ENCODE results near the gene GLIS2.

GLIS2 gene

DNA sequence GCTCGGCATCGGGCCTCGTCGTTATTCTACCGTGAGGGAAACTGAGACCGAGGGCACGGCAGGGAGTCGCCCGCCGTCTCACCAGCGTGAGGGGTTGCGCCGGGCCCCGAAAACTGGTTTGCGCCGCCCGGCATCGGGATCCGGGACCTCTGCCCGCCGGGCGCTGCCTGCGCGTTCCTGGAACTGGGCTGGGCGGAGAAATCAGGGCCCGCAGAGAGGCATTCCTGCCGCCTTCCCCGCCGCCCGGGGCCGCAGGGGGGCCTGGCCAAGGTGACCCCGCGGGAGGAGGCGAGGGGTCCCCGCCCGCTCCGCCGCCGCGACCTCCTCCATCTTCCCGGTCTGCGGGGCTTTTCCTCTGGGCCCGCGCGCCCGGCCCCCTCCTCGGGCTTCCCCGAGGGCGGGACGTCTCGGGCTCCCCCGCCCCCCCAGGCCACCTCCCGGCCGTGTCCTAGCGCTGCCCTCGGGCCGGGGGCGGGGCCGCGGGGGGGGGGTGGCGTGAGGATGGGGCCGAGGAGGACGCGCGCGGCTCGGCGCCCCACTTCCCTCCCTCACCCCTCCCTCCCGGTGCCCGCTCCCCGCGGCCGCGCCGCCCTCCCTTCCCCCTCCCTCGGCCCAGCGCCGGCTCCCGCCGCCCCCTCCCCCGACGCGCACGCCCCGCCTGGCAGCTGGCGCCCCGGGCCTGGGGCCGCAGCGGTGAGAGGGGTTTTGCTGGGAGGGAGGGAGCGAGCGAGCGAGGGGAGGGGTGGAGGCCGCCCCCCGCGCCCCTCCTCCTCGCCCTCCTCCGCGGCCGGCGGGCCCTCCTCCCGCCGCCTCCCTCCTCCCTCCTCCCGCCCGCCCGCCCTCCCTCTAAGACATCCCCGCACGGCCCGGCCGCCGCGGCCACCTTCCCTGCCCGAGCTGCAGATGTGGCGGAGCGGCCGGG, at the start of gene GLIS2:
GLIS2 (plus strand) TSS at position 882 of the 922 bp plus-strand sequence. CDS start 16,214 bp downstream, outside the sequence.
- no peak for TF ChIP-seq GATA3 (IDR thresholded peaks at IDR 0.05; ENCODE audit: low read depth, low read length)
- no peak for TF ChIP-seq GATA2 (IDR thresholded peaks at IDR 0.05; ENCODE audit: low read depth, low read length)

- no peak for TF ChIP-seq GATA2 (IDR thresholded peaks at IDR 0.05; ENCODE audit: low read depth, low read length)
- no peak for TF ChIP-seq GATA3 (IDR thresholded peaks at IDR 0.05; ENCODE audit: low read depth, low read length)
These were observed 49.5 kb upstream of the GLIS2 start for GRCh38 chr16:4266372-4266771.

DNA sequence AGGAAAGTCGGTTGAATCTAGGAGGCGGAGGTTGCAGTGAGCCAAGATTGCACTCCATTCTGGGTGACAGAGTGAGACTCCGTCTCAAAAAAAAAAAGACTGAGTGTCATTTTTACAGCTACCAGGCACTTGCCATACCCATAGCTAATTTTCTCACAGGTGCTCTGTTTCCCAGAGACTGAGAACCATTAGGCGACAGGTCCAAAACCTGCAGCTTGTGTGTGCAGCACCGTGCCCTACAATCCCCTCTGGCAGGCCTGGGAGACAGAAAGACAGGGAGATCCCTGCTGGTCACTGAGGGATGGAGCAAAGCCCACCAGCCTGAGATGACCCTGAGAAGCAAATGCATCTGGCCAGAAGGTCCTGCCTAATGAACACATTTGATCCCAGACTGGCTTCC, 45.8 kb upstream of the GLIS2 start:
- TF ChIP-seq GATA2 (IDR thresholded peaks at IDR 0.05; ENCODE audit: low read depth, low read length) (no peak), GATA3 (IDR thresholded peaks at IDR 0.05; ENCODE audit: low read depth, low read length) (no peak)

GRCh38 chr16:4270595-4270994, 45.3 kb upstream of the GLIS2 start:
- TF ChIP-seq GATA3 (IDR thresholded peaks at IDR 0.05; ENCODE audit: low read depth, low read length), result no peak
- no peak for TF ChIP-seq GATA2 (IDR thresholded peaks at IDR 0.05; ENCODE audit: low read depth, low read length)

GRCh38 chr16:4271176-4272113, 44.4 kb upstream of the GLIS2 start:
- TF ChIP-seq GATA3 (IDR thresholded peaks at IDR 0.05; ENCODE audit: low read depth, low read length), result no peak
- TF ChIP-seq GATA2 (IDR thresholded peaks at IDR 0.05; ENCODE audit: low read depth, low read length), result no peak

DNA sequence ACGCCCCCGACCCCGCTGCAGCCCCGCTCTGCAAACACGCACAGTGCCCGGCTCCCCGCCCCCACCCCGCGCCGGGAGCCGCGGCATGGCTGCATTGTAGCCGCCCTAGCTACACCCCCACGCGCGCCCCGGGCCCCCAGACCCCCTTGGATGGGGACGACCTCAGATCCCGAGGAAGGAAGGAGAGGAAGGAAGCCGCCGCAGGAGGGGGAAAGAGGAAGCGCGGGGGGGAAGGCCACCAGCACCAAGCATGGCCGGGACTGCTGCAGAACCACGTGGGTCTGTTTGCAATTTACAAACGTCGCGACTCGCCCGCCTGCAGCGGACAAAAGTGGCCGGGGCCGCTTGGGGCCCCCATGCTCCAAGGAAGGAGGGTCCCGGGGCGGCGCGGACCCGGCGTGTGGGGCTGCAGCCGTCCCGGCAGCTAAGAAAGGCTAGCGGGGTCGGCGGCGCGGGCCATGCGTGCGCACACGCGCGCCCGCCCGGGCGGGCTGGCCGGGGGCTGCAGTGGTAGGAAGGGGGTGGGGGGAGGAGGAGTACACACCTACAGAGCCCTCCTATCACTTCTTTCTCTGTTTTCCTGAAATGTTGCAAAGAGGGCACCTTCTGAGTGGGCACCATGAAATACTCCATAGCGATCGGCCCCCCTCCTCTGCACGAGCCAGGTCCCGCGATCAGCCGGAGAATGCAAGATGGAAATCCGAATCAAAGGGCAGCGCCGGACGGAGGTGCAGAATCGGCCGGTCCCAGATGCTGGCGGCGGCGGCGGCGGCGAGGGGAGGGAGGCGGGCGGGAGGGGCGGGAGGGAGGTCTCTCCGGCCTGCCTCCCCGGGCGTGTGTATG, 43.5 kb upstream of the GLIS2 start:
- TF ChIP-seq GATA3 (IDR thresholded peaks at IDR 0.05; ENCODE audit: low read depth, low read length) (no peak), GATA2 (IDR thresholded peaks at IDR 0.05; ENCODE audit: low read depth, low read length) (no peak)

GRCh38 chr16:4273858-4274311, 42.0 kb upstream of the GLIS2 start:
- no peak for TF ChIP-seq GATA3 (IDR thresholded peaks at IDR 0.05; ENCODE audit: low read depth, low read length)

- peak; percentile 52; the same call in 1 of the 2 replicates for TF ChIP-seq GATA2 (IDR thresholded peaks at IDR 0.05; ENCODE audit: low read depth, low read length)
- no peak for TF ChIP-seq GATA3 (IDR thresholded peaks at IDR 0.05; ENCODE audit: low read depth, low read length)
These were observed 40.0 kb upstream of the GLIS2 start for GRCh38 chr16:4275861-4276260.

- TF ChIP-seq GATA2 (IDR thresholded peaks at IDR 0.05; ENCODE audit: low read depth, low read length) (no peak), GATA3 (IDR thresholded peaks at IDR 0.05; ENCODE audit: low read depth, low read length) (no peak)
These were observed 37.8 kb upstream of the GLIS2 start for GRCh38 chr16:4277987-4278513.

DNA sequence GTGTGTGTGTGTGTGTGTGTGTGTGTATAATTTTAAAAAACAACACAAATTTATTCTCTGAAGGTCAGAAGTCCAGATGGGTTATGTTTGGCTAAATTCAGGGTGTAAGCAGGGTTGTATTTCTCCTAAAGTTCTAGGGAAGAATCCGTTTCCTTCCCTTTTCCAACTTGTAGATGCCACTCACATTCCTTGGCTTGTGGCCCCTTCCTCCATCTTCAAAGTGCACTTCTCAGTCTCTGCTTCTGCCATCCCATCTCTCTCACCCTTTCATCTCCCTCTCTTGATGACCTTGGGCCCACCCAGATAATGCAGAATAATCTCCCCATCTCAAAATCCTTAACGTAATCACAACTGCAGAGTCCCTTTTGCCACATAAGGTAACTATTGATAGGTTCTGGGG, 35.2 kb upstream of the GLIS2 start:
- TF ChIP-seq GATA2 (IDR thresholded peaks at IDR 0.05; ENCODE audit: low read depth, low read length), result no peak
- TF ChIP-seq GATA3 (IDR thresholded peaks at IDR 0.05; ENCODE audit: low read depth, low read length), result no peak

DNA sequence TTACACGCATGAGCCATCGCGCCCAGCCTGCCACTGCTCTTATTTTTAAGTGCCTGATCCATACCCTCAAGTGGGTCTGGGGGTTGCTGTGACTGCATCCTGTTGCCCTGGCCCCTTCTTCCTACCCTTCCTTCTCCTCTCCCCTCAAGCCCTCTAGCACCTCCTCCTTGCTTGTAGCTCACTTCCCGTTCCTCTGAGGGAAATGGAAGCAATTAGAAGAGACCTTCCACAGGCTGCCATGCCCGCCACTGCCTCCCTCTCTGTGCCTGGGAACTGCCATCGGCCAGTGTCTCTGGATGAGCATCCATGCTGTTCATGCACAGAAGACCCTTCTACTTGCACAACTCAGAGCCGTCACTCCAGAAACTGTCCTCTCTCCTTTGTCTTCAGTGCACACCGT, 32.4 kb upstream of the GLIS2 start:
- TF ChIP-seq GATA3 (IDR thresholded peaks at IDR 0.05; ENCODE audit: low read depth, low read length), result no peak
- TF ChIP-seq GATA2 (IDR thresholded peaks at IDR 0.05; ENCODE audit: low read depth, low read length), result no peak

- TF ChIP-seq GATA3 (IDR thresholded peaks at IDR 0.05; ENCODE audit: low read depth, low read length) (no peak), GATA2 (IDR thresholded peaks at IDR 0.05; ENCODE audit: low read depth, low read length) (no peak)
These were observed 31.9 kb upstream of the GLIS2 start for GRCh38 chr16:4283939-4284338.

DNA sequence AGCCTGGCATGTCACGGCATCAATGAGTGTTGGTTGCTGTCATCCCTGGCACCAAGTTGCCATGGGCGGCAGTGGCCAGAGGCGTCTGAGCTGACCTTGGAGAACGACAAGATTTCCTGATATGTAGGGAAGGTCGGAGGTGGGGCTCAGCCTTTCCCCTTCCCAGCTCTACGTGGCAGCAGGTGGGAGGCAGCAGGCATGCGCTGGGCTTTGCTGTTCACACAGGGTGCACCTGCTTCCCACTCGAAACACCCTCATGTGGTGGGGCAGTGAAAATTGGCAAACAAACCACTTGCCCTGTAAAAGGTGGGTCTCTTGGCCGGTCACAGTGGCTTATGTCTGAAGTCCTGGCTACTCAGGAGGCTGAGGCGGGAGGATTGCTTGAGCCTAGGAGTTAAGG, 30.7 kb upstream of the GLIS2 start:
- no peak for TF ChIP-seq GATA3 (IDR thresholded peaks at IDR 0.05; ENCODE audit: low read depth, low read length)
- TF ChIP-seq GATA2 (IDR thresholded peaks at IDR 0.05; ENCODE audit: low read depth, low read length), result no peak

All from SH-SY5Y (cell line).